TTC549 (cell line): ENCODE measurements around the gene CACNA1S.

Source experiments
- FAIRE-seq: peaks from 2 replicates; lab custom pipeline; 2012; peaks lifted over from hg19 to GRCh38; lab: Jason Lieb, UNC

CACNA1S gene

GRCh38 chr1:201026234-201026633 lies 86.0 kb downstream of the CACNA1S start:
- no peak for FAIRE-seq

- no peak for FAIRE-seq
Measured at GRCh38 chr1:201025571-201026002, 86.6 kb downstream of the CACNA1S start.

- FAIRE-seq = no peak
Measured at GRCh38 chr1:201024625-201024998, 87.6 kb downstream of the CACNA1S start.

- FAIRE-seq = no peak
Measured at GRCh38 chr1:201023920-201024624, 88.2 kb downstream of the CACNA1S start.

- FAIRE-seq = no peak
Measured at GRCh38 chr1:201023517-201023902, 88.7 kb downstream of the CACNA1S start, which contains the start of gene KIF21B. TSS of gene KIF21B (minus strand) at chr1:201023714. CDS start at chr1:201023383, 331 bp downstream.

GRCh38 chr1:201022820-201023516 lies 89.3 kb downstream of the CACNA1S start:
- FAIRE-seq = no peak

GRCh38 chr1:201022493-201022819 lies 89.8 kb downstream of the CACNA1S start:
- FAIRE-seq = no peak

GRCh38 chr1:201021630-201022492 lies 90.4 kb downstream of the CACNA1S start:
- FAIRE-seq = no peak

GRCh38 chr1:201020721-201021629 lies 91.3 kb downstream of the CACNA1S start:
- FAIRE-seq = no peak

- FAIRE-seq = no peak
Measured at GRCh38 chr1:201020040-201020591, 92.1 kb downstream of the CACNA1S start.

- no peak for FAIRE-seq
Measured at GRCh38 chr1:201019321-201019977, 92.8 kb downstream of the CACNA1S start.

- FAIRE-seq = no peak
Measured at GRCh38 chr1:201017828-201018163, 94.4 kb downstream of the CACNA1S start.

GRCh38 chr1:201016943-201017827 lies 95.0 kb downstream of the CACNA1S start:
- no peak for FAIRE-seq

- FAIRE-seq = no peak
Measured at GRCh38 chr1:201016211-201016651, 96.0 kb downstream of the CACNA1S start.

GRCh38 chr1:201015551-201016091 lies 96.6 kb downstream of the CACNA1S start:
- FAIRE-seq = no peak

GRCh38 chr1:201014816-201015200 lies 97.4 kb downstream of the CACNA1S start:
- no peak for FAIRE-seq

- FAIRE-seq = no peak
Measured at GRCh38 chr1:201013991-201014815, 98.0 kb downstream of the CACNA1S start.

GRCh38 chr1:201013031-201013485 lies 99.2 kb downstream of the CACNA1S start:
- no peak for FAIRE-seq

GRCh38 chr1:201011616-201012015 lies 100.6 kb downstream of the CACNA1S start:
- FAIRE-seq = no peak
